ENCODE results near the gene LRRC8C. TPM values are rescaled to one million over a fixed set of nuclear protein-coding genes. Genes with fewer than 3 reads are reported as not detected.

The LRRC8C gene
- total RNA-seq, 1 donor from 2014 or later = 22.9 TPM

DNA sequence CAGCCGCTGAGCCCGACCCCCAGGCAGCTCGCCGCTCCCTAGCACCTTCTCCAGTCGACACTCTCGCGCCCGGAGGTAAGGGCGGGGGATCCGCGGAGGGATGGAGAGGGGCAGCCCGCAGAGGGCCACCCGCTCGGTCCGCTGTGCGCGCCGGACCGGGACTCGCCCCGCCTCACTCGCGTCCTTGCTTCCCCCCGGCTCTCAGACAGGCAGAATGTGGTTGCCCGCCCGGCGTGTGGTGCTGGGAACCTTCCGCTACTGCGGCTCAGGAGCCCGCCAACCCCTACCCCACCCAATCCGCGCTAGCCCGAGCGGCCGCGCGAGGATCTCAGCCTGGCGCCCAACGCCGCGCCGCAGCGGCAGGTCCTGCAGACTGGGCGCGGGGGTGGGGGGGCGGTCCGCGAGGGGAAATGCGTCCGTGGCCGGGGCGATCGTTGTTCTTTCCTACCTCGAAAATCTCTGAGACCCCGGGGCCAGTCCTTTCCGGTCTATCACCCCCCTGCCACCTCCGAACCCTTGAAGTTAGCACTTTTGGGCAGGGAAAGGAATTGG lies 404 bp downstream of the LRRC8C start:
- DNase-seq (ENCODE audit: low spot score) = peak; percentile 93

- no peak for DNase-seq (ENCODE audit: low spot score)
Measured at GRCh38 chr1:89633800-89634625, 1.1 kb downstream of the LRRC8C start.

- DNase-seq (ENCODE audit: low spot score) = no peak
Measured at GRCh38 chr1:89635825-89636815, 3.2 kb downstream of the LRRC8C start.

DNA sequence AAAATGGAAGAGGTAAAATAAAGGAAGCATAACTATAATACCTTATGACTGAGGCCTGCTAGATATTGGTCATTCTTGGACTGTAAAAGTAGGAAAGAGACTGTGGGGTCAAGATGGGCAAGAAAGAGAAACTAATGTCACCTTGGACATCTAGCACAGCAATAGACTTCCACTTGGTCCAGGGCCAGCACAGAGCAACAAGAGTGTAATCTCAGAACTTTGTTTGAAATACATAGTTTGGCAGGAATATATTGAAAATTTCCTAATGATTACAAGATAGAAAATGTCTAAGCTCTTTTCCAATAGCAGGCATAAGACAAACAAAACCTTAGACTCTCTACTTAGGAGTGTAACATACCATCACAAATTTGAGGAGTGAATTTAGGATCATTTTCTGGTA lies 4.6 kb downstream of the LRRC8C start:
- DNase-seq (ENCODE audit: low spot score) = no peak

GRCh38 chr1:89640440-89640839 lies 7.5 kb downstream of the LRRC8C start:
- DNase-seq (ENCODE audit: low spot score) = no peak

DNA sequence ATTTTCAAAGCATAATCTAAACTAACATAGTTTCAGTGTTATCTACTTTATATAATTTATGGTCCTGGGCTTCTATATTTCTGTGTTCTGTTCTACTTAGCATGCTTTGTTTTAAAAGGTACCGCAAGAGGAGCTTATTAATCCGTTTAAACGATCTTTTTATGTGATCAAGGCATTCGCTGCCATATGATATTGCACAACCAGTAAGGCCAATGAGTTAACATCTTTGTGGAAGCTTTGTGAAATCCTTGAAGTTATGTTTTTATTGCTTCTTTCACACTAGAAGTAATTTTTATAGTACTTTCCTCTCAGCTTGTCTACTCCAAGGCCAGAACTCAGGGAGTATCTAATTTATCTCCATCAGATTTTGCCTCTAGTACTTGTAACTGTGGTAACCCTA lies 8.9 kb downstream of the LRRC8C start:
- DNase-seq (ENCODE audit: low spot score) = no peak

DNA sequence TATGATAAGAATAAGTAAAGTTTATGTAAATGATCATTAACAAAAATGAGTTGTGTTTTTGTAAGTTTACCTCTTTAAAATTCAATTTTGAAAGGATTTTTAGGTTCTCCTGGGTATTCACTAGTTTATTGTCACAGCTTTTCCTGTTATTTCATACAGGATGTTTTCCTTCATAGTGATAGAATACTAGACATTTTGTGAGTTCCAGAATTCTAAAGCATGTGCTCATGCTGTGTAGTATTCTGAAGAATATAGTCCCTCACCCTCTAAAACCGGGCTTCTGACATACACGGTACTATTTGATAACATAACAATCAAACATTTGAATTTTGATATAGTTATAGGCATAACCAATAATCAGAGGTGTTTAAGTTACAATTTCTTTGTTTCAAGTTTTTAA lies 10.7 kb downstream of the LRRC8C start:
- DNase-seq (ENCODE audit: low spot score) = no peak

- DNase-seq (ENCODE audit: low spot score) = no peak
Measured at GRCh38 chr1:89644119-89644814, 11.3 kb downstream of the LRRC8C start.

DNA sequence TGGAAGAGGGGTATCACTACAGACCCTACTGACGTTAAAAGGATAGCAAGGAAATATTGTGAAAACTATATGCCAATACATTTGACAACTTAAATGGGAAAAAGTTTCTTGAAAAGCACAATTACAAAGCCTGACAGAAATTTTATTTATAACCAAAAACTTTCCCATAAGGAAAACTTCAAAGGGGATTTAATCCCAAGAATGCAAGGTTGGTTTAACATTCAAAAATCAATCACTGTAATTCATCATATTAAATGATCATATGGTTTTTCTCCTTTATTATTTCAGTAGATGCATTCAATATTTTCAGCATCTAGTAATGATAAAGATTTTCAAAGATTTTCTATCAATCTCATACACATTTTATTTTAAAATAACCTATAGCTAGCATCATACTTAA lies 13.3 kb downstream of the LRRC8C start:
- DNase-seq (ENCODE audit: low spot score) = no peak

GRCh38 chr1:89649783-89650182 lies 16.9 kb downstream of the LRRC8C start:
- no peak for DNase-seq (ENCODE audit: low spot score)

- no peak for DNase-seq (ENCODE audit: low spot score)
Measured at GRCh38 chr1:89652373-89652772, 19.5 kb downstream of the LRRC8C start.

DNA sequence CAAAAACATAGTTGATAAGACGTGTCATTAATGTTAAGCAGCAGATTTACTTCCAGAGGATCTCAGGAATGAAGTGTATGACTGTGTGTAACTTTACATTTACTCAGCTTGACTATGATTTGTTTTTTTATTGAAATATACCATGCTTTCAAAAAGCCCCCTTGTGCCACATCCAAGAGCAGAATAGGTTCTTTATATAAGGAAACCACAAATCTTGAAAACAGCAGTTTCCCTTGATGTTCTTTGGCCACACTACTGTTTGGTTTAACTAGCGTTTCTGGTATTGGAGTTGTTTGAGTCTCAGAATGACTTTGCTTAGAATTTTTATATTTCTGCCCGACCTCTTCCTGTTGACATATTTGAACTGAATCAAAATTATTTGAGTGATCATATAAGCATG lies 25.0 kb downstream of the LRRC8C start:
- no peak for DNase-seq (ENCODE audit: low spot score)

- no peak for DNase-seq (ENCODE audit: low spot score)
Measured at GRCh38 chr1:89659322-89660081, 26.6 kb downstream of the LRRC8C start.

- no peak for DNase-seq (ENCODE audit: low spot score)
Measured at GRCh38 chr1:89660224-89661061, 27.5 kb downstream of the LRRC8C start.

GRCh38 chr1:89665941-89666340 lies 33.0 kb downstream of the LRRC8C start:
- no peak for DNase-seq (ENCODE audit: low spot score)

DNA sequence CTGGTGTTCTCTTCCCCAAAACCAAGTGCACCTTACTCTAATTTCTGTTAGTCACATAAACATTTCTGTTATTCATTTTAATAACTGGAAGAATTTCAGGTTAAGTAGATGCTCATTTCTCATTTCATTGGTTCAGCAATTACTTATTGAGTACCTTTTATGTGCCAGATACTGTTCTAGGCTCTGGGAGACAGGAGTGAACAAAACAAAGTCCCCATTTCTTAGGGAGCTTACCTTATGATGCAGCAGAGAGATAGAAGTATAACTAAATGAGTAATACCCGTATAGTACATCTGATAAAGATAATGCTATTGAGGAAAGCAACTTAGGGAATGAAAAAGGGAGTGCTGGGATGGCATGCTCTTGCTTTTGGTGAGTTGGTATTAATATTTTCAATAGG lies 33.7 kb downstream of the LRRC8C start:
- DNase-seq (ENCODE audit: low spot score) = no peak

GRCh38 chr1:89667691-89668090 lies 34.8 kb downstream of the LRRC8C start:
- DNase-seq (ENCODE audit: low spot score) = no peak

DNA sequence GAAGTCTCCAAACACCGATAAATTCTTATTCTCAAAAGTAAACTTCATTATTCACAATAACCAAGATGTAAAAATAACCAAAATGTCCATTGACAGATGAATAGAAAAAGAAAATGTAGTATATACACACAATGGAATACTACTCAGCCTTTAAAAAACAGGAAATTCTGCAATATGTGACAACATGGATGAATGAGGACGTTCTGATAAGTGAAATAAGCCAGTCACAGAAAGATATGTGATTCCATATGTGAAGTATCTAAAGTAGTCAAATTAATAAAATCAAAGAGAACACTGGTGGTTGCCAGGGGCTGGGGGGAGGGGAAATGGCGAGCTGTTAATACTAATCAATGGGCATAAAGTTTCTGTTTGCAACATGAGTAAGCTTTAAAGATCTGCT lies 36.0 kb downstream of the LRRC8C start:
- no peak for DNase-seq (ENCODE audit: low spot score)

DNA sequence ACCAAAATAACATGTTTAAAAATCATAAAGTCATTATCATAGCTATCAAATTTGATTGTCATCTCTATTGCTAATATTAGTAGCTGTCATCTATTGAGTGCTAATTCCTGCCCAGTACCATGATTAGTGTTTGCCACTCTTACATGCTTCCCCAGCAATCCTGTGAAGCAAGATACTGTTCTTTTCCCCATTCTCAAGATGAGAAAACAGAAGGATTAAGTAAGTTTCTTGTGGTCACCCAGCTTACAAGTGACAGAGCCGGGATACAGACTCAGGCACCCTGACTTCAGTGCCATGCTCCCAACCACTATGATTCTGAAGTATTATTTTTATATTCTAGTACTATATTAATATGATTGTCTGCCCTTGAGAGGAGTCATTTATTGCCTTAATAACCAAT lies 36.5 kb downstream of the LRRC8C start:
- no peak for DNase-seq (ENCODE audit: low spot score)

DNA sequence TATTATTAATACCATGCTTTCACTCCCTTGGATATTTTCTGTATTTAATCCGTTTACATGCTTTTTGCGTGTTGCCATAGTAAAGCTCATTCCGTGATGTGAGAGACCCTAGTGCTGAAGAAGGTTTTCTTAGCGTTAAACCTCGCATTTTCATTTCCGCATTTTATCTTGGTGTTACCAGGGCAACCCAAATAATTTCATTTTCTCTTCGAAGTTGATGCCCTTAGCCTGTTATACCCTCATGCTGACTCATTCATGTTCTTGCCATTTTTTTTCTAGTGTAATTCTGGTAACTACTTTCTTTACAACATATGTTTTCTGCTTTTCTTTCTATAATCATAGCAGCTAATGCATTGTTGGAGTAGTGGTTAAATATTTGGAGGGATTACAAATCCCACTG lies 37.2 kb downstream of the LRRC8C start:
- DNase-seq (ENCODE audit: low spot score) = no peak

Data from mesenteric fat pad (tissue), 1 donor.